HG03196 (cell line): ENCODE data around the gene JPH4.

Experiments used
- ATAC-seq: cut with Tn5 transposase; IDR thresholded peaks from one replicate; pipeline ENCODE4 v1.9.1; 2021; ENCODE audit not compliant: unreplicated experiment

The JPH4 gene

GRCh38 chr14:23565626-23566025 lies 13.0 kb downstream of the JPH4 start:
- ATAC-seq: no peak

DNA sequence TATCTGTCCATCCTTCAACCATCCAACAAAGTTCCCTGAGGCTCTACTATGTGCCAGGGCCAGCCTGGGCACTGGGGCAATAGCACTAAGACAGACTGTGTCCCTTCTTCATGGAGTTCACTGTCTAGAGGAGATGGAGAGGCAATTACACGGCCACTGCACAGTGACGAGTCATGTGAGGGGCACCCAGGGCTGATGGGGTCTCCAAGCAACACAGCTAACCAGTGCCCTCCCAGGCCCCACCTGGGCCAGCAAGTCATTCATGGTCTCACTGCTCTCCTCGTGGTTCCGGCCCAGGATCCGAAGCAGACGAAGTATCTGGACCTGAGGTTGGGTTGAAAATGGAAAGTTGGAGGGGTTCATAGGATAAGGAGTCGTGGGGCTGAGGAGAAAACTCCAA lies 13.7 kb downstream of the JPH4 start:
- no peak for ATAC-seq

DNA sequence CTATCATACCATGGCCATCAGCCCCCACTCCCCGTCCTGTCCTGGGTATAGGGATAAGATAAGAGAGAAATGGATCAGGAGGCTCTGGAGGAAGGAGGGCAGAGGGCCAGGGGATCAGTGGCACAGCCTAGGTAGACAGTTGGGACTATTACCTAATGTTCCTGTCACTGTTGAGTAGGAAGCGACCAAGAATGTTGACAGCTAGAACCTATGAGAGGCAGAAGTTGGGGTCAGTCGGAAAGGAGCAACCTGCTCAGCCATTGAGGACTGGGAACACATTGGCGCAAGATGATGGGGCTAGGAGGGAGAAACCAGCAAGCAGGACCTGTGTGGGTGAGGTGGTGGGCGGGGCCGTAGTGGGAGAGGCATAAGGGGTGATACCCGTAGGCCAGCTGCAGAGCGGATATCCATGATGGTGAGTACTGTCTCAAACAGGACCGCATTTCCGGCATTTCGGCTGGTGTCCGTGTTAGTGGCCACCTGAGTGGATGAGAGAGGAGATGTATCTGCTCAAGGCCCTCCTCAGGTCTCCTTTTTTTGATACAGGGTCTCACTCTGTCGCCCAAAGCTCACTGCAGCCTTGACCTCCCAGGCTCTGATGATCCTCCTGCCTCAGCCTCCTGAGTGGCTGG lies 14.3 kb downstream of the JPH4 start:
- ATAC-seq: no peak

DNA sequence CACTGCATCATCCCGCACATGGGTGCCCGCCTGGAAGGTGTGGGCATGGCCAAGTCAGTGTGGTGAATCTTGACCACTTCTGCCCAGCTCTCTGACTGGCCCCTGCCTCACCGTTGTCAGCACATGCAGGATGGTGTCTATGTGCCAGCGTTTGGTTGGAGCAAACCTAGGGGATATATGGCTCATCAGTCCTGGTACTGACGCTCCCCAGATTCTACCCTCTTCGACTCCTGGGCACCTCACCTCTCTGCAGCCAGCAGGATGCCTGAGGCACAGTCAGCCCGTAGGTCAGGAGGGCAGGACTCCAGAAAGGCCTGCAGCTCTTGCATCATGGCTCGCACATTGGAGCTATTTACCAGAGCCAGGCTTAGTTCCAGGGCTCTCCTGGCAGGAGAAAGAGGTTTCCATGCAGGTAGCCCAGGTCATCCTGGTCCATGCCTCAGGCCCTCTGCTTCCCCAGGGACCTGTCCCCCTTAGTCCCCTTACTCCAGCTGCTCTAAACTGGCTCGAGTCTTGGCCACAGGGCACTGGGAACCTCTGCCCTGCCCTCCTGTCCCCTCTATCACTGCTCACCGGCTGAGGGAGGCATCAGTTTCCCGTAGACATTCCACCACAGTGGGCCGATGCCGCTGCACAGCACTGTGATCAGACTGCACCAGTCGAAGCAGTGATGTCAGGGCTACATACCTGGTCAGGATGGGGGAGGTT lies 15.0 kb downstream of the JPH4 start:
- no peak for ATAC-seq

DNA sequence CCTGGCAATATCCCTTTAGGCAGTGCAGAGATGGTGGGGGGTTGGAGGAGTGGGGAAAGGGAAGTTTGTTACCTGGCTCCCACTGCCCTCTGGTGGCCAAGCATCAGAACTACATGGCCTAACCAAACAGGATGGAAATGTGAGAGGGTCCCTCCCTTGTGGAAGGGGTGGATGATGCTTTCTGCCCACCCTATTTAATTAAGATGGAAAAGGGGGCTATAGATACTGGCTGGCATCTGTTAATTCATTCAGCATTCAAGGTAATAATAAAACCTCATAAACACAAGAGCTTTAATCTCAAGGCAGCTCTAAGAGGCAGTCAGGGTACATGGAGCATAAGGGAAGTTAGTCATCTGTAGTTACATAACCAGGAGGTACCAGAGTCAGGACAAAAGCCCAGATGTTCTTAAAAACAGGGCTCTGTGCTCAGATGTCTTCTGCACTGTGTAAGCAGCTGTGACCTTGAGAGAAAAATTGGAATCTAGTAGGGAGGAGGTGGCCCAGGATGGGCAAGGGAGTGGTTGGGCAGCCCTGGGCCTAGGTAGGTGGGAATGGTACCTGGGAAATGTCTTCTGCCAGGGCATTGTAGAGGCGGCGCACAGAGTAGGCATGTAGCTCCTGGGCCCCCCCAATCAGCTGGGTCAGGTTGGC lies 15.6 kb downstream of the JPH4 start:
- no peak for ATAC-seq

- no peak for ATAC-seq
These were observed 16.4 kb downstream of the JPH4 start for GRCh38 chr14:23561873-23562821.

DNA sequence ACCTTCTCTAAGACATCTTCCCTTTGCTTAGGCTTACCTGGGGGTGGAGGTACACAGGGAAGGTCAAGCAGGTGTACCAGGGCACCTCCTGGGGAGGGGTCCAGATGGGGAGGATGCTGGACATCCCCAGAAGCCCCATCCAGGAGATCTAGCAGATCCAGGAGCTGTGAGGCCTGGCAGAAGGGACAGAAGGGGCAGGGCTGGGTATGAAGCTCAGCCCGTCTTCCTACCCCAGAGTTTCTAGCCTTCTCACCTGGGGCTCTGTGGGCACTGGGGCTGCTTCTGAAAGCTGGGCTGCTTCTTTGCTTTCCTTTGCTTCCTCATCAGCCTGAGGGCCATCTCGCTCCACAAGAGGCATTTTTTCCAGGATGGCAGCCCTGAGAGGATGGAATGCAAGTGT lies 17.3 kb downstream of the JPH4 start:
- no peak for ATAC-seq

GRCh38 chr14:23559926-23560520 lies 18.6 kb downstream of the JPH4 start:
- no peak for ATAC-seq

- ATAC-seq: no peak
These were observed 19.3 kb downstream of the JPH4 start for GRCh38 chr14:23559010-23559925.

DNA sequence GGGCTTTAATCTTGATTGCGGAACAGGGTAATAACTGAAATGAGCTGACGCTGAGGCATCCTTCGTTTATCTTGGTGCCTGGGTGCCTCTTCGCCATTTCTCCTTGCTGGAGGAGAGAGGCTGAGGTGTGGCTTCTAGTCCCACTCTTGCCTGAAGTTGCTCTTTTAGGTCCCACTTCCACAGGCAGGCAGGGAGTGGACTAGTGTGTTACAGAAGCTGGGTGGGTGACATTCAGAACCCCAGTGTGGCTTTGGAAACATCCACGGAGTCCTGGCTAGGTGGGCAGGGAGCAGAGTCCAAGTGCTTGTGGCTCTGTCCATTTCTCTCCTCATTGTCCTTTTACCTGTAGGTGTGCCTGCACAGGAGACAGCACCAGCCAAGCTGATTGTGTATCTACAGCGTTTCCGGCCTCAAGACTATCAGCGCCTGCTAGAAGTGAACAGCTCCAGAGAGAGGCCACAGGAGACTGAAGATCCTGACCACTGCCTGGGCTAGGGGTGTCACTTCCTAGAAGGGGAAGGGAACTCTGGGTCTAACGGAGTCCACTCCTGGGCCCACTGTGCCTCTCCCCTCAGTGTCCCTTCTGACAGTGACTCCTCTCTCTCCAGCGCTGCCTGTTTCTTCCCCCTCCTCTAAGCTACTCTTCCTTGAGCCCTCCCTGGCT lies 20.1 kb downstream of the JPH4 start:
- no peak for ATAC-seq

DNA sequence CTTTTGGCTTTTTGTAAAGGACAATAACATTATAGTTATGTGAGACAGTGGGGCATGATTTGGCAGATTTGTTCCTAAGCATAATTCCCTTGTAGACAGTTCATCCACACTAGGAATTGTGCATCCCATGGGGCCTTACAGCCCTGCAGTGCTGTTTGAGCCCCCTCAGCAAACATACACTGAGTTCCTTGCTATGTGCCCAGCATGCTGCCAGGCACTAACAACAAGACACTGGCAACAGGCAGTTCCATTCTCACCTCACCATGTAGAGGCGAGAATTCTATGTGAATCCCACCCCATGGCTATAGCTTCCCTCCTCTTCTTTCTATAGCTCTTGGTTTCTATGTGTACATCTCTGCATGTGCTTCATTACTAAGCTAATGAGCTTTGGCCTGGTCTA lies 20.6 kb downstream of the JPH4 start:
- no peak for ATAC-seq

GRCh38 chr14:23557521-23557920 lies 21.1 kb downstream of the JPH4 start:
- no peak for ATAC-seq

- ATAC-seq: no peak
These were observed 21.7 kb downstream of the JPH4 start for GRCh38 chr14:23556700-23557440.

- ATAC-seq: peak; percentile 88
These were observed 22.5 kb downstream of the JPH4 start, which contains the start of gene THTPA for GRCh38 chr14:23555882-23556699. TSS of gene THTPA (plus strand) at chr14:23556271. CDS start at chr14:23556758, 487 bp downstream.

DNA sequence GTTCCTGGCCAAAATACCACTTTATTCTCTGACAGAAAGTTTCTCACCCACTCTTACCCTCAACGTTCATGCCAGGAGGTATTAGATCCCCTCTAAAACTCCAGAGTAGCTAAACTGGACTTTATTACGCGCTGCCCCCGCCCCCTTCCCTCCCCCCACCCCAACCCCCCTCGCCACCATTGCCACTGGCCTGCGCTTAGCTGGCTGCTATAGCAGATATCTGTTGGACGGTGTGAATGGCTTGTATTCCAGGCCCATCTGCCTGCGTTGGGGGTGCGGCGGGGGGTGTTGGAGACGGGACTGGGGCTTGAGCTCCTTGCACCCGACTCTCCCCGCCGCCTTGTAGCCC lies 23.1 kb downstream of the JPH4 start:
- ATAC-seq: no peak

DNA sequence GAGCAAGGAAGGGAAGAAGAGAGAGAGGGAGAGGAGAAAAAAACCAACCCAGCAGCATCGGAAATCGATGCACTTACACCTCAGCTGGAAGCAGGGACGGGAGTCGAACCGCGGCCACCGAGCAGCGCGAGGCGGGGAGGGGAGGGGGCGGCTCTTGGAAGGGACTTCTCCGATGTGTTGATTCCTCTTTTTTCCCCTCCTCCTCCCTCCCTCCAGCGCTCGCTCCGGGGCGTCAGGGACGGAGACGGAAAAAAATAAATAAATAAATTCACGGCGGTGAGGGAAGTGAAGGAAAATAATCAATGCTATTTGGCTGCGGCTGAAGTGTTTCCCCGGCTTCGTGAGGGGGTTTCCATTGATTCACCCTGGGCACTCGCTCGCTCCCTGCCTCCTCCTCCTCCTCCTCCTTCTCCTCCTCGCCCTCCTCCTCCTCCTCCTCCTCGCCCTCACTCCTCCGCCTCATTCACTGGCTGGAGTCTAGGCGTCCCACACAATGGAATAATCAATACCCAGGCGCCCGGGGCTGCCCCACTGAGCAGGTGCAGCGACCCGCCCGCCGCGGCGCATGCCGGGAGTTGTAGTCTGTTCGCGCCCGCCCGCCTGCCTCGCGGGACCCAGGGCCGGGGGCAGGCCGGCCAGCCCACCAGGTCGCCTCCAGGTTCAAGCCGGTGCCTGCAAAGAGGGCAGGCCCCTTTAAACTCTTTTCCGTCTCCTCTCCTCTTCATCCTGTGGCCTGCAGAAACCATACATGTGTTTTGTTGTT lies 27.1 kb downstream of the JPH4 start, which contains the start of gene ZFHX2:
TSS of gene ZFHX2 (minus strand) at position 500 of the 763 bp plus-strand sequence. CDS start 16,440 bp downstream, outside the sequence.
- ATAC-seq: peak; percentile 55

- ATAC-seq: no peak
These were observed 27.8 kb downstream of the JPH4 start for GRCh38 chr14:23550812-23551265.
